Stimulated activated CD8-positive, alpha-beta memory T cell treated with anti-CD3 and anti-CD28 coated beads, Interleukin-12 subunit alpha, Interleukin-12 subunit beta, amount 100 ng/mL, for 1 hour (primary cell): Measurements from ENCODE around the gene GTF2I.
"Not testable (repeated sequence)": the region's sequence is repeated elsewhere in the genome, so short reads cannot be mapped to it uniquely, and the experiment has no call there.

Experiments
- DNase-seq: peaks from one replicate; pipeline ENCODE4 v3.0.0-alpha.2; 2020; ENCODE audit warnings: low read depth

Gene GTF2I

DNA sequence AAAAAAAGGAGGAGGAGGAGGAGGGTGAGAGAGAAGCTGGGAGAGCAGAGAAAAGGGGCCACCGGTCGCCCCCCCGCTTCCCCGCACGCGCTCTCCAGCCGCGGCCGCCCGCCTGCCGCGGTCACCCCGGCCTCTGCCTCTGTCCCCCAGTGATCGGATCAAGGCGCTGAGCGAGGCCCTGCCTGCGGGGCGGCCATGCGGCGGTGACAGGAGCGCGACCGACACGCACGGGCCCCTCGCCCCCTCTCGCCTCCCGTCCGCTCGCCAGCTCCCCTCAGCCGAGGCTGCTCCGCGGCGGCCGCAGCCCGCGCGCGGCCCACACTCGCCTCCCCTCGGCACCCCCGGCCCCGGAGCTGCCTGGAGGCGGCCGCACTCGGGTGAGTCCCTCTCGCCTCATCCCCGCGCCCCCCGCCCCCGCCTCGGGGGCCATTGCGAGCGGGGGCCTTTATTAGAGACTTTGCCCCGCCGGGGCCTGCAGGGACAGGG lies at the start of gene GTF2I:
Gene GTF2I, plus strand, starts transcription at position 27 of the 486 bp plus-strand sequence. CDS start 31,411 bp downstream, outside the sequence.
- no peak for DNase-seq

- DNase-seq = no peak
These were observed 45.3 kb upstream of the GTF2I start for GRCh38 chr7:74612015-74612829.

GRCh38 chr7:74615933-74616780 lies 41.4 kb upstream of the GTF2I start:
- DNase-seq = no peak

DNA sequence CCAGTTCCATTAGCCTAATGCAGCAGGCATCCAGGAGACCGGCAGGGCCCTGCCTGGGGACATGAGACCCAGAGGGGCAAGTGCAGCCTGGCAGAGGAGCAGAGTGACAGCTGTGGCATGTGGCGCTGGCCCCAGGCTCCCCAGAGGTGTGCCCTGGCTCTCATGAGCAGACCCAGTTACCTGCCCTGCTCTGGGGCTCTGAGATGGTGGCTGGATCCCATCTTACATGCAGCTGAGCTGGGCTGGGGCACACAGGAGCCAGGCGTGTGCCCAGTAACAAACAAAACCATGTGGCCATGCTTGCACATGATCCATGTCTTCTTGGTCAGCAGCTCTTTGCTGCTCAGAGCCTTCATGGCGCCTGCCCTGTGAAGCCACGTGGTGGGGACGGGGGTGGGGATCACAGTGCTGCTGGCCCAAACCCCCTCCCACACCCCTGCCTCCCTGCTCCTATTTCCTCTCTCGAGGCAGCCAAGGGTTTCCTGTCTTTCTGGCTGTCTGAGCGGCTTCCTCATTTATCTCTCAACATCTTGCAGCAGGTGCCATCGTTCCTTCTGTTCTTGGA lies 40.3 kb upstream of the GTF2I start:
- no peak for DNase-seq

- no peak for DNase-seq
These were observed 38.2 kb upstream of the GTF2I start for GRCh38 chr7:74619235-74619860.

DNA sequence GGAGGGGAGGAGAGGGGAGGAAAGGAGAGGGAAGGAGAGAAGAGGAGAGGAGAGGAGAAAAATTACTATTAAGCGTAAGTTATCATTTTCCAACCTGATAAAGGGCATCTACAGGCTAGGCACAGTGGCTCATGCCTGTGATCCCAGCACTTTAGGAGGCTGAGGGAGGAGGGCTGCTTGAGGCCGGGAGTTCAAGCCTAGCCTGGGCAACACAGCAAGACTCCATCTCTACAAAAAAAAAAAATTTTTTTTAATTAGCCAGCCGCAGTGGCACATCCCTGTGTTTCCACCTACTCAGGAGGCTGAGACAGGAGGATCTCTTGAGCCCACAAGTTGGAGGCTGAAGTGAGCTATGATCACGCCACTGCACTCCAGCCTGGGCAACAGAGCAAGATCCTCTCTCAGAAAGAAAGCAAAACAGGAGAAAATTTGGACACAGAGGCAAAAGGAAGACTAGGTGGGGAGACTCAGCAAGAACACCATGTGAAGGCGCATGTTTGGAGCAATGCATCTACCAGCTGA lies 35.2 kb upstream of the GTF2I start:
- no peak for DNase-seq

DNA sequence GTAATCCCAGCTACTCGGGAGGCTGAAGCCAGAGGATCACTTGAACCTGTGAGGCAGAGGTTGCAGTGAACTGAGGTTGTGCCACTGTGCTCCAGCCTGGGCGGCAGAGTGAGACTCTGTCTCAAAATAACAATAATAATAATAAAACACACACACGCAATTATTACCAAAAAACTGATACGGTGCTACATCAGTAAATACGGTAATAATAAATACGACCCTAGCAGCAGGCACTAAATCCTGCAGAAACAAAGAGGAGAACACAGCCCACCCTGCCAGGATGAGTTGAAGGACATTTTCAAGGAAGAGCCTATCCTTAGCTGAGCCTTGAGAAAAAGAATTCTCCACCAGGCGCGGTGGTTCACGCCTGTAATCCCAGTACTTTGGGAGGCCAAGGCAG lies 34.4 kb upstream of the GTF2I start:
- DNase-seq = no peak

GRCh38 chr7:74625446-74625845 lies 32.1 kb upstream of the GTF2I start:
- DNase-seq = no peak

- no peak for DNase-seq
These were observed 29.7 kb upstream of the GTF2I start for GRCh38 chr7:74627661-74628411.

GRCh38 chr7:74632505-74632904 lies 25.0 kb upstream of the GTF2I start:
- no peak for DNase-seq

DNA sequence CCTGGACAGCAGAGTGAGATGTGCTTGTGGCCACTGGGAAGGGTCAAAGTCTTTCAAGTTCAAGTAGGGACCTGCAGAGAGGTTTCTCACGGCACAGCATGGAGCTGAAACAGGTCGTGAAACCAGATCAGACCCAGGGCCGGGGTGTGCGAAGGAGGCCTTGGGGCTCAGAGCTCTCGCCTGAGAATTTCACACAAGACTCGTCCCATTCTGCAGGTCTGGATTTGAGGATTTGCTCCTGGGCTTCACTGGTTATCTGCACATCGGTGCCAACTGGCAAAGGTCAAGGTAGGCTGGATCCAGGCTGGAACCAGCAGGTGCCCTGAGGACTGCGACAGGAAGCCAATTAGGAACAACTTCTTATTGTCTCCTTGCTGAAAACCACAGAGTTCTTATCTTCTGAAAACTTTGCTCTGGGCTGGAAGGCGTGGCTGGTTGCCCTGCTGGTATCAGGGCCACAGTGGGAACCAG lies 24.0 kb upstream of the GTF2I start:
- no peak for DNase-seq

- DNase-seq = no peak
These were observed 19.8 kb upstream of the GTF2I start for GRCh38 chr7:74637745-74638144.

DNA sequence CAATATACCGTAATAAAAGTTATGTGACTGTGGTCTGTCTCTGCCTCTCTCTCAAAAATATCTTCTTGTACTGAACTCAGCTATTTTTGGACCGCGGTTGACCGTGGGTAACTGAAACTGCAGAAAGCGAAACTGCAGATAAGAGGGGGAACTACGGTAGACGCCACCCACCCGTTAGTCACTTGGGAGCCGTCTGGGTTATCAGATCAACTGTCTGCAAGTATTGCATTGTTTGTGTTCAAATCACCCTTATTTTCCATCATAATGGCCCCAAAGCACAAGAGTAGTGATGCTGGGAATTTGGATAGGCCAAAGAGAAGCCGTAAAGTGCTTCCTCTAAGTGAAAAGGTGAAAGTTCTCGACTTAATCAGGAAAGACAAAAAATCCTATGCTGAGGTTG lies 7.5 kb upstream of the GTF2I start:
- peak; percentile 67 for DNase-seq

- not testable (repeated sequence) for DNase-seq
These were observed 6.9 kb upstream of the GTF2I start for GRCh38 chr7:74650493-74651132.

GRCh38 chr7:74651133-74651504 lies 6.4 kb upstream of the GTF2I start:
- DNase-seq = not testable (repeated sequence)

- no peak for DNase-seq
These were observed 3.8 kb upstream of the GTF2I start for GRCh38 chr7:74653686-74654181.

DNA sequence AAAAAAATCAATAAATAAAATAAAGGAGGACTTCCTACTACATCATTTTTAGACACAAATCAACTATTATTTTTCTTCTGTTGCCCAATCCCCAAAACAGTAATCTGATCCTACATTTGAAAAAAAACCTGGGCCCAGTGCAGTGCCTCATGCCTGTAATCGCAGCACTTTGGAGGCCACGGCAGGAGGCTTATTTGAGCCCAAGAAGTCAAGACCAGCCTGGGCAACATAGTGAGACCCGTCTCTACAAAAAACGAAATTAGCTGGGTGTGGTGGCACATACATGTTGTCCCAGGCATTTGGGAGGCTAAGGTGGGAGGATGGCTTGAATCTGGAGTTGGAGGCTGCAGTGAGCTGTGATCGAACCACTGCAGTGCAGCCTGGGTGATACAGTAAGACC lies 2.7 kb upstream of the GTF2I start:
- DNase-seq = no peak

GRCh38 chr7:74655324-74655723 lies 2.2 kb upstream of the GTF2I start:
- DNase-seq = no peak

DNA sequence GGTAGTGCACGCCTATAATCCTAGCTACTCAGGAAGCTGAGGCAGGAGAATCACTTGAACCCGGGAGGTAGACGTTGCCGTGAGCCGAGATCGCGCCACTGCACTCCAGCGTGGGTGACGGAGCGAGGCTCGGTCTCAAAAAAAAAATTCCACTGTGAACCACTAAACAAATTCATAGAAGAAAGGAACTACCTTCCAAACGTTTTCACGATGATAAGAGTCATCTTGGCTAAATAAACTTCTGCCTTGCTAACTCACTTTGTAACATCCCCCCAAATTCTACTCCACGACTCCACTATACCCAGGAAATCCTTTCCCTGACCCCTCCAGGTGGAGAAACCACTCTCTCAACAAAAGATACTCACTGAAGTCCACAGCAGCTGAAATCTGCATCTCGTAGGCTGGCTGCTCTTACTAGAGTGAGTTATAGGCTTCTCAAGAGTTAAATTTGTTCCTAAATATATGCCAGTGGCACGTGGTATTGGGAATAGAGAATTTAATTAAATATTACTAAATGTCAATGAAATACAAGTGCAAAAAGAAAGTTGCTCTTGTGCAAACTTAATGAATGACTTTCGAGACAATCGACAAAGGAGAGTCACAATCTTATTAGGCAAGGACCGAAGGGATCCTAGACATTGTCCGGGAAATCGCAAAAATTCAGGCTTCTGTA lies 1.6 kb upstream of the GTF2I start:
- no peak for DNase-seq

DNA sequence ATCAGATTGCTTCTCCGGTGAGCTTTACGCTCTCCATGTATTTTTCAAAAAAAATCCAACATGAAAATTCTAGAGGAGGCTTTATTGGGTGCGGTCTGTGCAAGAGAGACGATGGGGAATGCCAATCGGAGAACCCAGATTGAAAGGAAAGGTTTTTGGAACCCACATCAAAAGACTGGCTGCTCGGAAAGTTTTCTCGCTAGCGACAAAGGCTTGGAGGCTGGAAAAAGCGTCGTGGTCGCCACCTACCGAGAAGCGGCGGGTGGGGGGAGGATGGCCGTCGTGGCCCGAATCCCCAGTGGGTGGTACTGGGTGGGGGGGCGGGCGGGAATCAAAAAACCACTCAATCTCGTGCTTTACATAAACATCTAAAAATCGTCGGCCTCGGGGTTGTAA lies 1.1 kb upstream of the GTF2I start:
- DNase-seq = peak; percentile 50
